ENCODE measurements around the gene QARS1. TPM values are rescaled to one million over a fixed set of nuclear protein-coding genes. Genes with fewer than 3 reads are reported as not detected.
A peak's percentile ranks its signal among the peaks of the same experiment; 100 is the strongest.

QARS1 gene
- total and polyA plus RNA-seq, 2 of the 13 experiments (the other 11 are each of a cell fraction or from before 2014, with no cell fraction given) = 307 to 327 TPM

DNA sequence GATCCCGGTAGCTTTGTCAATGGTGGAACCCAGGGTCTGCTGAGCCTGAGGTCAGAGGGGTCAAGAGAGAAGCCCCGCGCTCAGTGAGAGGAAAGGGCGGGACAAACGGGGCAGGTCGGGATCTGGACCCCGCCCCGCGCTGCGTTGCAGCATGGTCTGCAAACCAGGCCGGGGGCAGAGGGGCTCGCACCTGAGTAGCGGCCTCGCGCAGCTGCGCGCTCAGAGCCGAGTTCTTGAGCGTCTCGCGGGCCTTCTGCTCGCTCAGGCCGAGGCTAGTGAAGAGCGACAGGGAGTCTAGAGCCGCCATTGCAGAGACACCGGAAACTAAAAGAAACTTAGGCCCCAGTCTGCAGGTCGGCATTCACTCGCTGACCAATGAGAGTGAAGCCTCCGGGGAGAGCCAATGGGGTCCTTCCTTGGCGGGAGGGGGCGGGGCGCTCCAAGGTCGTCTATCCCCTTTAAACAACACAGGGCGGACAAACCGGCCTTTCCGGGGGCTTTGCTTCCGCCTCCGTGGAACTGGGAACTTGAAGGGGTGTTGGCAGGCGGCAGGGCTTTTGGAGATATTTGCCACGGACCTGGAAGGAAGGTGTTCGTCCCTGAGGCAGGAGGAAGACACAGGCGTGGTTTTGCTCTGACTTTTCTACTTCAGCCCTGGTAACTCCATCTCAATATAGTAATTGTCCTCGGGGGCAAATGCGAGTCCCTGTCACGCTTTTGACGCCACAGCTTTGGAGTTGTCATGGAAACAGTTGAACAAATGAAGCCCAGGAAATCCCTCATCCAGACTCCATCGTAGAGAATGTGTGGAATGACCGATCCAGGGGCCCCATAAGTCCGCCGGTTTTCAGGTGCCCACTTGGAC, at the start of gene QARS1 (continued):
- TF ChIP-seq, protein P1, sequence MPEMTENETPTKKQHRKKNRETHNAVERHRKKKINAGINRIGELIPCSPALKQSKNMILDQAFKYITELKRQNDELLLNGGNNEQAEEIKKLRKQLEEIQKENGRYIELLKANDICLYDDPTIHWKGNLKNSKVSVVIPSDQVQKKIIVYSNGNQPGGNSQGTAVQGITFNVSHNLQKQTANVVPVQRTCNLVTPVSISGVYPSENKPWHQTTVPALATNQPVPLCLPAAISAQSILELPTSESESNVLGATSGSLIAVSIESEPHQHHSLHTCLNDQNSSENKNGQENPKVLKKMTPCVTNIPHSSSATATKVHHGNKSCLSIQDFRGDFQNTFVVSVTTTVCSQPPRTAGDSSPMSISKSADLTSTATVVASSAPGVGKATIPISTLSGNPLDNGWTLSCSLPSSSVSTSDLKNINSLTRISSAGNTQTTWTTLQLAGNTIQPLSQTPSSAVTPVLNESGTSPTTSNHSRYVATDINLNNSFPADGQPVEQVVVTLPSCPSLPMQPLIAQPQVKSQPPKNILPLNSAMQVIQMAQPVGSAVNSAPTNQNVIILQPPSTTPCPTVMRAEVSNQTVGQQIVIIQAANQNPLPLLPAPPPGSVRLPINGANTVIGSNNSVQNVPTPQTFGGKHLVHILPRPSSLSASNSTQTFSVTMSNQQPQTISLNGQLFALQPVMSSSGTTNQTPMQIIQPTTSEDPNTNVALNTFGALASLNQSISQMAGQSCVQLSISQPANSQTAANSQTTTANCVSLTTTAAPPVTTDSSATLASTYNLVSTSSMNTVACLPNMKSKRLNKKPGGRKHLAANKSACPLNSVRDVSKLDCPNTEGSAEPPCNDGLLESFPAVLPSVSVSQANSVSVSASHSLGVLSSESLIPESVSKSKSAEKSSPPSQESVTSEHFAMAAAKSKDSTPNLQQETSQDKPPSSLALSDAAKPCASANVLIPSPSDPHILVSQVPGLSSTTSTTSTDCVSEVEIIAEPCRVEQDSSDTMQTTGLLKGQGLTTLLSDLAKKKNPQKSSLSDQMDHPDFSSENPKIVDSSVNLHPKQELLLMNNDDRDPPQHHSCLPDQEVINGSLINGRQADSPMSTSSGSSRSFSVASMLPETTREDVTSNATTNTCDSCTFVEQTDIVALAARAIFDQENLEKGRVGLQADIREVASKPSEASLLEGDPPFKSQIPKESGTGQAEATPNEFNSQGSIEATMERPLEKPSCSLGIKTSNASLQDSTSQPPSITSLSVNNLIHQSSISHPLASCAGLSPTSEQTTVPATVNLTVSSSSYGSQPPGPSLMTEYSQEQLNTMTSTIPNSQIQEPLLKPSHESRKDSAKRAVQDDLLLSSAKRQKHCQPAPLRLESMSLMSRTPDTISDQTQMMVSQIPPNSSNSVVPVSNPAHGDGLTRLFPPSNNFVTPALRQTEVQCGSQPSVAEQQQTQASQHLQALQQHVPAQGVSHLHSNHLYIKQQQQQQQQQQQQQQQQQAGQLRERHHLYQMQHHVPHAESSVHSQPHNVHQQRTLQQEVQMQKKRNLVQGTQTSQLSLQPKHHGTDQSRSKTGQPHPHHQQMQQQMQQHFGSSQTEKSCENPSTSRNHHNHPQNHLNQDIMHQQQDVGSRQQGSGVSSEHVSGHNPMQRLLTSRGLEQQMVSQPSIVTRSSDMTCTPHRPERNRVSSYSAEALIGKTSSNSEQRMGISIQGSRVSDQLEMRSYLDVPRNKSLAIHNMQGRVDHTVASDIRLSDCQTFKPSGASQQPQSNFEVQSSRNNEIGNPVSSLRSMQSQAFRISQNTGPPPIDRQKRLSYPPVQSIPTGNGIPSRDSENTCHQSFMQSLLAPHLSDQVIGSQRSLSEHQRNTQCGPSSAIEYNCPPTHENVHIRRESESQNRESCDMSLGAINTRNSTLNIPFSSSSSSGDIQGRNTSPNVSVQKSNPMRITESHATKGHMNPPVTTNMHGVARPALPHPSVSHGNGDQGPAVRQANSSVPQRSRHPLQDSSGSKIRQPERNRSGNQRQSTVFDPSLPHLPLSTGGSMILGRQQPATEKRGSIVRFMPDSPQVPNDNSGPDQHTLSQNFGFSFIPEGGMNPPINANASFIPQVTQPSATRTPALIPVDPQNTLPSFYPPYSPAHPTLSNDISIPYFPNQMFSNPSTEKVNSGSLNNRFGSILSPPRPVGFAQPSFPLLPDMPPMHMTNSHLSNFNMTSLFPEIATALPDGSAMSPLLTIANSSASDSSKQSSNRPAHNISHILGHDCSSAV (CRISPR knock-in tag; IDR thresholded peaks at IDR 0.05; ENCODE audit: borderline replicate concordance) = no peak
- TF ChIP-seq SMAD3 (CRISPR knock-in tag; IDR thresholded peaks at IDR 0.05) (peak; percentile 74), ZBTB3 (CRISPR knock-in tag; IDR thresholded peaks at IDR 0.05; ENCODE audit: borderline replicate concordance, low read depth) (0 out of 2 replicates have a peak, but pooled peaks have one; percentile 29), KDM2A (CRISPR knock-in tag; IDR thresholded peaks at IDR 0.05; ENCODE audit: borderline replicate concordance, low read depth) (peak; percentile 83), KLF15 (CRISPR knock-in tag; IDR thresholded peaks at IDR 0.05; ENCODE audit: borderline replicate concordance) (no peak)
- TF ChIP-seq, protein P2, sequence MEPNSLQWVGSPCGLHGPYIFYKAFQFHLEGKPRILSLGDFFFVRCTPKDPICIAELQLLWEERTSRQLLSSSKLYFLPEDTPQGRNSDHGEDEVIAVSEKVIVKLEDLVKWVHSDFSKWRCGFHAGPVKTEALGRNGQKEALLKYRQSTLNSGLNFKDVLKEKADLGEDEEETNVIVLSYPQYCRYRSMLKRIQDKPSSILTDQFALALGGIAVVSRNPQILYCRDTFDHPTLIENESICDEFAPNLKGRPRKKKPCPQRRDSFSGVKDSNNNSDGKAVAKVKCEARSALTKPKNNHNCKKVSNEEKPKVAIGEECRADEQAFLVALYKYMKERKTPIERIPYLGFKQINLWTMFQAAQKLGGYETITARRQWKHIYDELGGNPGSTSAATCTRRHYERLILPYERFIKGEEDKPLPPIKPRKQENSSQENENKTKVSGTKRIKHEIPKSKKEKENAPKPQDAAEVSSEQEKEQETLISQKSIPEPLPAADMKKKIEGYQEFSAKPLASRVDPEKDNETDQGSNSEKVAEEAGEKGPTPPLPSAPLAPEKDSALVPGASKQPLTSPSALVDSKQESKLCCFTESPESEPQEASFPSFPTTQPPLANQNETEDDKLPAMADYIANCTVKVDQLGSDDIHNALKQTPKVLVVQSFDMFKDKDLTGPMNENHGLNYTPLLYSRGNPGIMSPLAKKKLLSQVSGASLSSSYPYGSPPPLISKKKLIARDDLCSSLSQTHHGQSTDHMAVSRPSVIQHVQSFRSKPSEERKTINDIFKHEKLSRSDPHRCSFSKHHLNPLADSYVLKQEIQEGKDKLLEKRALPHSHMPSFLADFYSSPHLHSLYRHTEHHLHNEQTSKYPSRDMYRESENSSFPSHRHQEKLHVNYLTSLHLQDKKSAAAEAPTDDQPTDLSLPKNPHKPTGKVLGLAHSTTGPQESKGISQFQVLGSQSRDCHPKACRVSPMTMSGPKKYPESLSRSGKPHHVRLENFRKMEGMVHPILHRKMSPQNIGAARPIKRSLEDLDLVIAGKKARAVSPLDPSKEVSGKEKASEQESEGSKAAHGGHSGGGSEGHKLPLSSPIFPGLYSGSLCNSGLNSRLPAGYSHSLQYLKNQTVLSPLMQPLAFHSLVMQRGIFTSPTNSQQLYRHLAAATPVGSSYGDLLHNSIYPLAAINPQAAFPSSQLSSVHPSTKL (CRISPR knock-in tag; IDR thresholded peaks at IDR 0.05) = peak; percentile 12; the same call in 1 of the 2 replicates
- TF ChIP-seq, protein P3, sequence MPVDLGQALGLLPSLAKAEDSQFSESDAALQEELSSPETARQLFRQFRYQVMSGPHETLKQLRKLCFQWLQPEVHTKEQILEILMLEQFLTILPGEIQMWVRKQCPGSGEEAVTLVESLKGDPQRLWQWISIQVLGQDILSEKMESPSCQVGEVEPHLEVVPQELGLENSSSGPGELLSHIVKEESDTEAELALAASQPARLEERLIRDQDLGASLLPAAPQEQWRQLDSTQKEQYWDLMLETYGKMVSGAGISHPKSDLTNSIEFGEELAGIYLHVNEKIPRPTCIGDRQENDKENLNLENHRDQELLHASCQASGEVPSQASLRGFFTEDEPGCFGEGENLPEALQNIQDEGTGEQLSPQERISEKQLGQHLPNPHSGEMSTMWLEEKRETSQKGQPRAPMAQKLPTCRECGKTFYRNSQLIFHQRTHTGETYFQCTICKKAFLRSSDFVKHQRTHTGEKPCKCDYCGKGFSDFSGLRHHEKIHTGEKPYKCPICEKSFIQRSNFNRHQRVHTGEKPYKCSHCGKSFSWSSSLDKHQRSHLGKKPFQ (CRISPR knock-in tag; IDR thresholded peaks at IDR 0.05; ENCODE audit: insufficient replicate concordance) = no peak
- TF ChIP-seq, protein P4, sequence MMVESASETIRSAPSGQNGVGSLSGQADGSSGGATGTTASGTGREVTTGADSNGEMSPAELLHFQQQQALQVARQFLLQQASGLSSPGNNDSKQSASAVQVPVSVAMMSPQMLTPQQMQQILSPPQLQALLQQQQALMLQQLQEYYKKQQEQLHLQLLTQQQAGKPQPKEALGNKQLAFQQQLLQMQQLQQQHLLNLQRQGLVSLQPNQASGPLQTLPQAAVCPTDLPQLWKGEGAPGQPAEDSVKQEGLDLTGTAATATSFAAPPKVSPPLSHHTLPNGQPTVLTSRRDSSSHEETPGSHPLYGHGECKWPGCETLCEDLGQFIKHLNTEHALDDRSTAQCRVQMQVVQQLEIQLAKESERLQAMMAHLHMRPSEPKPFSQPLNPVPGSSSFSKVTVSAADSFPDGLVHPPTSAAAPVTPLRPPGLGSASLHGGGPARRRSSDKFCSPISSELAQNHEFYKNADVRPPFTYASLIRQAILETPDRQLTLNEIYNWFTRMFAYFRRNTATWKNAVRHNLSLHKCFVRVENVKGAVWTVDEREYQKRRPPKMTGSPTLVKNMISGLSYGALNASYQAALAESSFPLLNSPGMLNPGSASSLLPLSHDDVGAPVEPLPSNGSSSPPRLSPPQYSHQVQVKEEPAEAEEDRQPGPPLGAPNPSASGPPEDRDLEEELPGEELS (CRISPR knock-in tag; IDR thresholded peaks at IDR 0.05) = peak; percentile 16; the same call in 1 of the 2 replicates
